ENCODE data around the gene NBAS. TPM values are rescaled to one million over a fixed set of nuclear protein-coding genes. Genes with fewer than 3 reads are reported as not detected.

Gene NBAS
- total and polyA plus RNA-seq, 2 of the 4 experiments (the other 2 are of a cell fraction), result 22.3 to 105 TPM

- Histone ChIP-seq H3K36me3 (ENCODE audit: control insufficient read depth, insufficient read depth, low read length) (peaks cover 40% of the 10 kb centered on the region), H4K8ac (ENCODE audit: low read depth in 2 of 2, low read length in 2 of 2) (no peak overlapping the region), H2AK9ac (replicated peaks; ENCODE audit: low read depth, low read length, poor library complexity) (no peak overlapping the region), H3K14ac (replicated peaks; ENCODE audit: low read depth, low read length) (no peak overlapping the region), H2BK20ac (ENCODE audit: low read depth, low read length) (no peak overlapping the region), H2AFZ (replicated peaks; ENCODE audit: low read length, poor library complexity) (no peak overlapping the region), H2AK5ac (ENCODE audit: low read depth, low read length) (no peak overlapping the region), H3K9me1 (ENCODE audit: insufficient read depth, low read length) (no peaks in the 10 kb centered on the region), H3K18ac (ENCODE audit: low read depth, low read length) (no peak overlapping the region), H3K9me3 (ENCODE audit: control insufficient read depth, insufficient read depth, low read length) (no peaks in the 10 kb centered on the region), H3K4me3 (ENCODE audit: insufficient read depth, low read depth, low read length) (no peak overlapping the region), H3K9ac (ENCODE audit: low read depth, low read length) (no peak overlapping the region), H4K5ac (ENCODE audit: low read depth, low read length) (no peak overlapping the region), H2BK15ac (ENCODE audit: low read depth, low read length) (no peak overlapping the region), H3K4me2 (ENCODE audit: low read depth, low read length) (no peak overlapping the region), H2BK120ac (ENCODE audit: low read depth, low read length) (no peak overlapping the region), H3K4ac (ENCODE audit: low read depth, low read length) (no peak overlapping the region), H3K27ac (ENCODE audit: insufficient read depth, low read length) (no peak overlapping the region), H3K4me1 (ENCODE audit: control insufficient read depth, insufficient read depth, low read length) (no peaks in the 10 kb centered on the region), H4K20me1 (ENCODE audit: insufficient read depth, low read length) (no peaks in the 10 kb centered on the region), H2BK5ac (ENCODE audit: low read depth, low read length, poor library complexity, severe bottlenecking) (no peak overlapping the region), H4K91ac (ENCODE audit: insufficient read depth, low read depth, low read length) (no peak overlapping the region), H3K56ac (ENCODE audit: extremely low read depth, insufficient read depth, low read length) (no peak overlapping the region), H3K27me3 (ENCODE audit: control insufficient read depth, insufficient read depth, low read length) (no peaks in the 10 kb centered on the region), H3K79me1 (ENCODE audit: low read depth in 1 of 2, low read length in 2 of 2) (no peaks in the 10 kb centered on the region), H3K23ac (ENCODE audit: low read depth, low read length) (no peak overlapping the region)
- dilution Hi-C loops (cut with HindIII; ENCODE audit: low sequenced_read_pairs, unreplicated experiment), result no loop called here
- DNase-seq (no peak), ATAC-seq (ENCODE audit: low read depth) (no peak)
- intact Hi-C loops (cut with micrococcal nuclease), result no loop called here
- no TSS peak for BruUV-seq (replicated peaks)
- in situ Hi-C loops (cut with MboI; ENCODE audit: low sequenced_read_pairs), result no loop called here
- WGBS, 2 experiments (ENCODE audit: extremely low coverage in 2 of 2, insufficient read length in 1 of 2), result no CpG with 5 or more reads among the region's 8 CpGs
- POLR2A ChIA-PET (ENCODE audit: unreplicated experiment), result no interaction called here
- CTCF ChIA-PET, result no interaction called here
- TF ChIP-seq RFX5 (IDR thresholded peaks at IDR 0.05; ENCODE audit: low read depth, low read length) (no peak), CHD1 (IDR thresholded peaks at IDR 0.05; ENCODE audit: low read depth, low read length) (no peak), BHLHE40 (IDR thresholded peaks at IDR 0.05; ENCODE audit: low read depth, low read length) (no peak), ELK1 (IDR thresholded peaks at IDR 0.05; ENCODE audit: borderline replicate concordance, low read depth, low read length) (no peak), FOS (IDR thresholded peaks at IDR 0.05; ENCODE audit: low read depth, low read length) (no peak), USF2 (IDR thresholded peaks at IDR 0.05; ENCODE audit: low read depth, low read length) (no peak), CTCF (conservative IDR thresholded peaks at IDR 0.05; ENCODE audit: low read depth, low read length) (no peak), MAZ (IDR thresholded peaks at IDR 0.05; ENCODE audit: borderline replicate concordance, low read depth, low read length) (no peak), POLR2A (IDR thresholded peaks at IDR 0.05; ENCODE audit: low read depth, low read length) (no peak), NFE2L2 (IDR thresholded peaks at IDR 0.05; ENCODE audit: low read depth, low read length) (no peak), MXI1 (IDR thresholded peaks at IDR 0.05; ENCODE audit: borderline replicate concordance, low read depth, low read length) (no peak), CEBPB (IDR thresholded peaks at IDR 0.05; ENCODE audit: low read depth, low read length) (no peak)
Measured at GRCh38 chr2:15606481-15607441, 45.6 kb upstream of the NBAS start.

Measured in IMR-90 (cell line).